Neural cell (in vitro differentiated cells): ENCODE data around the gene ITPRIP.

ENCODE experiments used
- EP300 ChIP-seq: fragments of 450-650 bp; conservative IDR thresholded peaks from 2 replicates; pipeline ENCODE4 v1.6.1; 2014; ENCODE audit warnings: antibody characterized with exemption, mild to moderate bottlenecking, moderate library complexity; ENCODE audit not compliant: poor library complexity, severe bottlenecking
- EZH2 ChIP-seq: fragments of 200-600, 300-800 bp; shearing (Covaris generic), sonication (generic); IDR thresholded peaks from 2 replicates; pipeline ENCODE4 v1.6.1; 2014; ENCODE audit warnings: antibody characterized with exemption, low read length, borderline replicate concordance, mild to moderate bottlenecking; ENCODE audit not compliant: insufficient read depth, poor library complexity, severe bottlenecking
- MXI1 ChIP-seq: fragments of 450-650 bp; conservative IDR thresholded peaks from 2 replicates; pipeline ENCODE4 v1.6.1; 2014; ENCODE audit warnings: antibody characterized with exemption, mild to moderate bottlenecking; ENCODE audit not compliant: poor library complexity, severe bottlenecking
- POLR2AphosphoS5 ChIP-seq: IDR thresholded peaks from 2 replicates; pipeline ENCODE4 v1.6.1; 2012
- RAD21 ChIP-seq: fragments of 450-650 bp; conservative IDR thresholded peaks from 2 replicates; pipeline ENCODE4 v1.6.1; 2014; ENCODE audit warnings: antibody characterized with exemption, mild to moderate bottlenecking, moderate library complexity
- SMC3 ChIP-seq: fragments of 450-650 bp; conservative IDR thresholded peaks from 2 replicates; pipeline ENCODE4 v1.6.1; 2014; ENCODE audit warnings: antibody characterized with exemption, mild to moderate bottlenecking, moderate library complexity; ENCODE audit not compliant: poor library complexity
- TF ChIP-seq, protein P1 (sequence below): IDR thresholded peaks from 2 replicates; pipeline ENCODE4 v1.6.1; 2012; ENCODE audit warnings: borderline replicate concordance
- TF ChIP-seq, protein P2 (sequence below): fragments of 450-650 bp; IDR thresholded peaks from 2 replicates; pipeline ENCODE4 v1.5.1; 2014; ENCODE audit warnings: antibody characterized with exemption, mild to moderate bottlenecking, moderate library complexity; ENCODE audit not compliant: poor library complexity, severe bottlenecking

DNA sequence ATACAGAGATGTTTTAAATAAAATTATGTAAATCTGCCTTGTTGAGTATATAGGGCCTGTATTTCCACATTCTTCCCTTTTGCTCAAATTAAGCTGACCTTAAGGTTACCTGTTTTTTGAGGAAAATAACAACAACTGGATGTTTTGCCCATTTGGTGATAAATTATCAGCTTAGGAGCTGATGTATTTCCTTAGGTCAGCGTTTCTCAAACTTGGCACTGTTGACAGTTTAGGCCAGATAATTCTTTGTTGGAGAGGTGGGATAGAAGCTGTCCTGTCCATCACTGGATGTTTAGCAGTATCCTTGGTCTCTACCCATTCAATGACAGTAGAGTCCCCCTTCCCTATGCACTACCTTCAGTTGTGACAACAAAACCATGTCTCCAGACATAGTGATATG is 62.1 kb downstream of the ITPRIP start:
- TF ChIP-seq, protein P1, sequence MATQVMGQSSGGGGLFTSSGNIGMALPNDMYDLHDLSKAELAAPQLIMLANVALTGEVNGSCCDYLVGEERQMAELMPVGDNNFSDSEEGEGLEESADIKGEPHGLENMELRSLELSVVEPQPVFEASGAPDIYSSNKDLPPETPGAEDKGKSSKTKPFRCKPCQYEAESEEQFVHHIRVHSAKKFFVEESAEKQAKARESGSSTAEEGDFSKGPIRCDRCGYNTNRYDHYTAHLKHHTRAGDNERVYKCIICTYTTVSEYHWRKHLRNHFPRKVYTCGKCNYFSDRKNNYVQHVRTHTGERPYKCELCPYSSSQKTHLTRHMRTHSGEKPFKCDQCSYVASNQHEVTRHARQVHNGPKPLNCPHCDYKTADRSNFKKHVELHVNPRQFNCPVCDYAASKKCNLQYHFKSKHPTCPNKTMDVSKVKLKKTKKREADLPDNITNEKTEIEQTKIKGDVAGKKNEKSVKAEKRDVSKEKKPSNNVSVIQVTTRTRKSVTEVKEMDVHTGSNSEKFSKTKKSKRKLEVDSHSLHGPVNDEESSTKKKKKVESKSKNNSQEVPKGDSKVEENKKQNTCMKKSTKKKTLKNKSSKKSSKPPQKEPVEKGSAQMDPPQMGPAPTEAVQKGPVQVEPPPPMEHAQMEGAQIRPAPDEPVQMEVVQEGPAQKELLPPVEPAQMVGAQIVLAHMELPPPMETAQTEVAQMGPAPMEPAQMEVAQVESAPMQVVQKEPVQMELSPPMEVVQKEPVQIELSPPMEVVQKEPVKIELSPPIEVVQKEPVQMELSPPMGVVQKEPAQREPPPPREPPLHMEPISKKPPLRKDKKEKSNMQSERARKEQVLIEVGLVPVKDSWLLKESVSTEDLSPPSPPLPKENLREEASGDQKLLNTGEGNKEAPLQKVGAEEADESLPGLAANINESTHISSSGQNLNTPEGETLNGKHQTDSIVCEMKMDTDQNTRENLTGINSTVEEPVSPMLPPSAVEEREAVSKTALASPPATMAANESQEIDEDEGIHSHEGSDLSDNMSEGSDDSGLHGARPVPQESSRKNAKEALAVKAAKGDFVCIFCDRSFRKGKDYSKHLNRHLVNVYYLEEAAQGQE, result no peak
- TF ChIP-seq SMC3, result no peak
- TF ChIP-seq, protein P2, sequence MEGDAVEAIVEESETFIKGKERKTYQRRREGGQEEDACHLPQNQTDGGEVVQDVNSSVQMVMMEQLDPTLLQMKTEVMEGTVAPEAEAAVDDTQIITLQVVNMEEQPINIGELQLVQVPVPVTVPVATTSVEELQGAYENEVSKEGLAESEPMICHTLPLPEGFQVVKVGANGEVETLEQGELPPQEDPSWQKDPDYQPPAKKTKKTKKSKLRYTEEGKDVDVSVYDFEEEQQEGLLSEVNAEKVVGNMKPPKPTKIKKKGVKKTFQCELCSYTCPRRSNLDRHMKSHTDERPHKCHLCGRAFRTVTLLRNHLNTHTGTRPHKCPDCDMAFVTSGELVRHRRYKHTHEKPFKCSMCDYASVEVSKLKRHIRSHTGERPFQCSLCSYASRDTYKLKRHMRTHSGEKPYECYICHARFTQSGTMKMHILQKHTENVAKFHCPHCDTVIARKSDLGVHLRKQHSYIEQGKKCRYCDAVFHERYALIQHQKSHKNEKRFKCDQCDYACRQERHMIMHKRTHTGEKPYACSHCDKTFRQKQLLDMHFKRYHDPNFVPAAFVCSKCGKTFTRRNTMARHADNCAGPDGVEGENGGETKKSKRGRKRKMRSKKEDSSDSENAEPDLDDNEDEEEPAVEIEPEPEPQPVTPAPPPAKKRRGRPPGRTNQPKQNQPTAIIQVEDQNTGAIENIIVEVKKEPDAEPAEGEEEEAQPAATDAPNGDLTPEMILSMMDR, result no peak
- TF ChIP-seq EZH2, result no peak
- TF ChIP-seq EP300, result no peak
- TF ChIP-seq POLR2AphosphoS5, result no peak
- TF ChIP-seq RAD21, result no peak
- TF ChIP-seq MXI1, result no peak
